ENCODE results near the gene NBEA.

Gene NBEA

DNA sequence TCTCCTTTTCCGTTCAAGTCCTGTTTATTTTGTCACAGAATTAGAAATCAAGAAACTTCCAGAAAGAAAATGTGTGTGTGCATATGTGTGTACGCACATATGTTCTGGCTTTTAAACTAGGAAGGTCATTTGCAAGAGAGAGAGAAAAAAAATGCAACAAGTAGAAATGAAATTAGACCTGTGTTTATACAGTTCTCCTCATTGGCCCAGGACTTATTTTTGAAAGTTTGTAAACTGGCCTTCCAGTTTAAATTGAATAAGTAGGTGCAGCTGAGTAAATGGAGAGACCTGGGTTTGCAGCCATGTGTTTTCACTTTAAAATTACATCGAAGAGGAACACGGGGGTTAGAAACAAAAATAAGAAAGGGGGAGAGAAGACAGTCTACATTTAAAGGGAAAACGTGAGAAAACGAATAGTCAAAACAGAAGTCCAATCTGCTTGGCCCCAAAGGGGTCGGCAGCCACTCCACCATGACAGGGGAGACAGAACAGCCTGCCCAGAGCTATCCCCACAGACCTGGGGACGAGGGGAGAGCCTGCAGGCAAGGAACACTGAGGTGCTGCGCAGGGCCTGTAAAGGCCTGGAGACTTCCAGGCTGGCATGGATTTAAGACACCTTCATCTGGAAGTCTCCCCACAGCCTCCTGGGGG is 751.2 kb downstream of the NBEA start:
- no peak for DNase-seq

DNA sequence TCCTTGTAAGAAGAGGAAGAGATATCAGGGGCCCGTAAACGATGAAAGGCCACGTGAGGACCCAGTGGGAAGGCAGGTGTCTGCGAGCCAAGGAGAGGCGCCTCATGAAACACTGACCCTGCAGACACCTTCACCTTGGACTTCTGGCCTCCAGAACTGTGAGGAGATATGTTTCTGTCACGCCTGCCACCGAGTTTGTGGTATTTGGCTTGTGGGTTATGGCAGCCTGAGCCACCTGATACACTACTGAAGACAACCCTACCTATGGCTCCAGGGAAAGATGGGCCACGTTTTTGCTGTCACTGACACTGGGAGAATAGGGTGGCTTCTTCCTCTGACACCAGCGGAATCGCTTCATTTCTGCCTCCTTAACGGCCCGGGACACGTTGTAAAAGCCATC is 752.0 kb downstream of the NBEA start:
- no peak for DNase-seq

DNA sequence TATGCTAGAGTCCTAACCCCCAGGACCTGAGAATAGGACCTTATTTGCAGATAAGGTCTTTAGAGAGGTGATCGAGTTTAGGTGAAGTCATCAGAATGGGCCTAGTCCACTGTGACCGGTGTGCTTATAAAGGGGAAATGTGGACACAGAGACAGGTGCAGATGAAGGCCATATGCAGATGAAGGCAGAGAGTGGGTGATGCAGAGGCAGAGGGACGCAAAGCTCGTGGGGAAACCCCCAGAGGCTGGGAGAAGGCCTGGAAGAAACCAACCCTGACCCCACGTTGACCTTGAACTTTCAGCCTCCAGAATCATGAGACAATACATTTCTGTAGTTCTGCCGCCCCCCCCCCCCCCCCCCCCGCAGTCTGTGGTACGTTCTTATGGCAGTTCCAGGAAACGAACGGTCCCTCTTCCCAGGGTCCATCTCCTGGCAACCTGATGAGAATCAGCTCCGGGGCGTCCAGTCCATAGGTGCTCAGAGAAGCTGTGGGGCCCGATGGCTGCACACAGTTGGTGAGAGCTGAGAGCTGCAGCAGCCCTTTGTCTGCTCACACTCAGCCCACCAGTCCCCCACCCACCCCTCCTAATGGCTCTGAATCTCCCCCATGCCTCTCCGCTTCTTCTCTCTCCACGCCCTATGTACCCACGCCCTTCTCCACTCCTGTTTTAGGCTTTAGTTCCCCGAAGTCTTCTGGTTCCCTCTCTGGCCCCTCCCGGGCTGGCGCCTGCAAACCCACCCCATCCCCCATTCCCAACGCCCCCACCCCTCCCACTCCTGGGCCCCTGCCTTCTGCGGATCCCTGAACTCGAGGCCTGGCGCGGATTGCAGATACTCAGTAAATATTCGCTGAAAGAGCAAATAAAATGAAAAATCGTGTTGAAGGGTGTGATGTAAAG is 752.7 kb downstream of the NBEA start:
- DNase-seq = no peak

DNA sequence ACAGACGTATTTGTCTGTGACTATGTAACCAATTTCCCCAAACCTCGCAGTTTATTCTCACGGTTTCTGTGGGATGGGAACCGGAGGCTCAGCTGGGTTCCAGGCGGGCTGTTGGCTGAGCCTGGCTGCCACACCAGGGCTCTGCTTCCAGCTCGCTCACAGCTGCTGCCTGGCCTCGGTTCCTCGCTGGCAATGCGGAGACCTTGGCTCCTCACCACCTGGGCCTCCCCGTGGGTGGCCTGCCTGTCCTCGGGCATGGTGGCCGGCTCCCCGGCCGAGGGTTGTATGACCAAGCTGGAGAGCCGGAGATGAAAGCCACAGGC is 753.3 kb downstream of the NBEA start:
- DNase-seq = no peak

DNA sequence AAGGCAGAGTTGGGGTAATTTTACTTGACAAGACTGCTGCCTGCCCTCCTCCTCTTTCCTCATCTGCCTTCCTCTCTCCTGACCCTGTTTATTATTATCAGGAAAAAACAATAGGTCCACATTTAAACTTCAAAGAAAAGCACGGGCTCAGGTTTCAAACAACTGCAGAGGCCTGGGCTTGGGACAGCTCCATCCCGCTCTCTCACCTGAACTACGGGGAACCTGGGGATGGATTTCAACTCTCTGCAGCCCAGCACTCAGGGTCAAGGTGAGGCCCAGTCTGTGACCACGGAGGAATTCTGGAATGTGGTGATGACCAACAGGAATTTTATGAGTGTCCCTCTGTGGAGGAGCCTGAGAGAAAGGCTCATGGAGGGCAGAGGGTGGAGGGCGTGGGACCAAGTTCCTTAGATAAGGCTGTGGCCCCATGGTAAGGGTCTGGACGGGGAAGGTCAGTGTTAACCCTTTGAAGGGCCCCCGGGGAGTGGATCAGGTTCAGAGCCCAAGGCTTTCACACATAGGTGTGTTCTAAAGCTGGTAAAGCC is 755.2 kb downstream of the NBEA start:
- DNase-seq = no peak

DNA sequence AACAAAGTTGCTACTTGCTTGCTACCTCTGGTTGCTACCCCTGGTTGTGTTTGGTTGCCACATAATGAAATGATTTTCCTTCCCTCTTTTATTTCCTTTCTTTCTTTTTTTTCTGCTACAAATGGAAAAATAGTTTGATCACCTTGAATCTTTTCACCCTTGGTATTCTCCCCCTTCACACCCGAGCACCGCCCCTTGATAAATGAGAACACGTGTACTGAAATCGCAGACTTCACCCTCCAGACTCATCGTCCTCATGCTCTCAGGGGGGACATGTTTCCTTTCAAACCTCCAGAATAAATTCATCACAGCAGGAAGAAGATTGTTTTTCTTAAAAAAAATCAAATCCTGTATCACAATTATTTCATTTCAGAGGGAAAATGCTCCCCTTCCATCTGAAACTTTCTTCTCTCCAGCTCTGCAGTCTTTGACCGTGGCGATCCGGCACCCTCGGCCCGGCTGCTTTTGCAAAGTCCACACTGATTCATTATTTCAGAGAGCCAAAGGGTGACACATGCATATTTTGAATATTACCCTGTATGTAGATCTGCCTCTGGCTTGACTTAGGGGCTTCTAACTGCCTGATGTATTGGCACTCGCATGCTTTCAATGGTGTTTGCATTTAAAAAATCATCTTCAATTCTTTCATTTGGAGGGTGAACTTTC is 757.0 kb downstream of the NBEA start:
- no peak for DNase-seq

DNA sequence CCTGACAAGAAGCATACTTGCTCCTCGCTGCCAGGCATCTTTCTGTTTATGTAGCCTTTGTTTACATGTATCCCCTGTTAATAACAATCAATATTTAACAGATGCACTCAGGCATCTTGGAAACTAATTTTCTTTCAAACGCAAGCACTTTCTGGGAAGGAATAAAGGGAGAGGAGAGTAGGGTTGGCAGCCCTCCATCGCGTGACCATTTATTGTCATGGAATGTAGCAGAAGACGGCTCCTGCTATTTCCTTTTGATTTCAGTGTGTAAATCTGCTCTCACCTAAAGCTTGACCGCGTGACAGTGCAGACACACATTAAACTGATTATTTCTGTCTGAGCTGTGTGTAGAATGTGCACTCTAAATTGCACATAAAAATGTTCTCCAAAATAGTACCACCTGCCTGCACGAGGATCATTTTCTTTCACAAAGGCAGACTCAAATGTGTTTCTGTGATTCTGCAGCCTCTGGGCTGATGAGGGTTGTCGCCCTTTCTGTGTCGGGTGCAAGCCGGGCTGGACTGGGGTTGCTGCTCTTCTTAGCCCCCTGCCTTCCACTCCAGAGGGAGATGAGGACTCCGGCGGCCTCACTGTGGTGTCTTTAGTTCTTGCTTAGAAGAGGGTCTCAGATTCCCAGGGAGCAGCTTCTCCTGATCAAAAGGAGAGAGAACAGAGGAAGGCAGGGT is 757.9 kb downstream of the NBEA start:
- DNase-seq = no peak

DNA sequence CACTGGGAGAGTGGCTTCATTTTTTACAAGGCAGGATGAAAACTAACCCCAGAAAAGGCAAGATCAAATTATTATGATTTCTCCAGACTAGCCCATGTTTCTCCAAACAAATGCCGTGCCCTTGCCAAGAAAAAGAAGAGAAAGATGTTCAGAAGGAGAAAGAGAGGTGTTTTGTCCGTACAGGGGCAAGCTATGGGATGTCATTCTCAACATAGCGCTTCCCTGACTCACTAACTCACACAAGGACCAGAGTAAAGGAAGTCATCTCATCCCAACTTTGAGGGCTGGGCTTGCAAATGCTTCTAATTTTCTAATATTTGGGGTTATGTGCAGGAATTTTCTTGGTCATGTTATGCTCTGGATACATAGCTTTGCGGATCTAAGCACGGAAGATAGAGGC is 758.6 kb downstream of the NBEA start:
- DNase-seq = no peak

DNA sequence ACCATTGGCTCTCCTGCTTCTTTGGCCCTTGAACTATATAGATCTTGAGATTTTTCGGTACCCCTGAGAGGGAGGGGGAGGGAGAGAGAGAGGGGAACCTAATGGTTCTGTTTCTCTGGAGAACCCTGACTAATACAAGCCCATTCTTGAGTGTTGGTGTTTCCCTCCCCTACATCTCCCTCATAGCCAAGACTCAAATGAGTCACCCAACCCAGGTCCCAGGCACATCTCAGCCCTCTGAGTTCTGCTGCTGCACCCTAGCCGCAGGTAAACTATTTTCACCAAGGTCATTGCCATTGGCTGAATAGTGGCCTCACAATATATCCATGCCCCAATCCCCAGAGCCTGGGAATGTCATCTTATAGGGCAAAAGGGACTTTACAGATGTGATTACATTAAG is 760.2 kb downstream of the NBEA start:
- no peak for DNase-seq

DNA sequence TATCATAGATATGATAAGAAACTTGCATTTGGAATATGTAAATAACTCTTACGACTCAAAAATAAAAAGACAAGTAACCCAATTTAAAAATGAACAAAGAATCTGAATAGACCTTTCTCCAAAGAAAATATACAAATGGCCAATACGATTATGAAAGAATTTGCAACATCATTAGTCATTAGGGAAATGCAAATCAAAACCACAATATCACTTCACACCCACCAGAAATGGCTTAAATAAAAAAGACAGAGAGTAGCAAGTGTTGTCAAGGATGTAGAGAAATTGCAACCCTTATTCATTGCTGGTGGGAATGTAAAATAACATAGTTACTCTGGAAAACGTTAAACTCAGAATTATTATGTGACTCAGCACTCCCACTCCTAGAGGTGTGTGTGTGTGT is 761.0 kb downstream of the NBEA start:
- DNase-seq = no peak

DNA sequence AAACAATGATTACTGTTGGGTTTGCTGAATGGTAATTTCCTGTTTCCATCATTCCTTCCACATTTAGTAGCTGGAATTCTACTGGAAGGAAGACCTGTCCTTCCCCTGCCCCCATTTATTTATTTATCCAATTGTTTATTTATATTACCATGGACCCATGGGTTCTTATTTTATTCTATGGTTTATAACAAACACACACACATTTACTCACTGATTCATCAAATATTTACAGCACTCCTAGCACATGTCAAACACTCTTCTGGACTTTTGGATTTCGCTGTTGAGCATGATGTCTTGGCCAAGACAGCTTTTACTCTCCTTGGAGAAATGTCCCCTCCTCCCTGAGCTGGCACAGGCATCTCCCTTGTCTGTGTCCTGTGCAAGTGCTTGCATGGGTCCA is 762.3 kb downstream of the NBEA start:
- no peak for DNase-seq

DNA sequence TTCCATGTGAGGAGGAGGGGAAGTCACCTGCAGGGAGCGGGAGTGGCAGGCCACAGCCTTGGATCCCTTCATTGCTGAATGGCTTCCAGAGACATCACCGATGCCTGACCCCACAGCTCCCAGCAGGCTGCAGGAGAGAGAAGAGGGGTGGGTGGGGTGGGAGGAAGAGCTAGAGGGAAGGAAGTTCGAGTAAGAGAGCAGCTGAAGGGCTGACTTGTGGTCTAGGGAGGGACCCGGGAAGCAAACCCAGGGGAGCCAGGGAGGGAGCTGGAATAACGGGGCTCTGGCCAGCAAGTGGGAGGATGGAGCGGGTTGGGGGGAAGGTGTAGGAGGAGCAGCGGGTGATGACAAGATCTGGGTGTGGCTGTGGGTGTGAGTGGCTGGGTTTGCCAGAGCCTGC is 764.2 kb downstream of the NBEA start:
- DNase-seq = no peak

DNA sequence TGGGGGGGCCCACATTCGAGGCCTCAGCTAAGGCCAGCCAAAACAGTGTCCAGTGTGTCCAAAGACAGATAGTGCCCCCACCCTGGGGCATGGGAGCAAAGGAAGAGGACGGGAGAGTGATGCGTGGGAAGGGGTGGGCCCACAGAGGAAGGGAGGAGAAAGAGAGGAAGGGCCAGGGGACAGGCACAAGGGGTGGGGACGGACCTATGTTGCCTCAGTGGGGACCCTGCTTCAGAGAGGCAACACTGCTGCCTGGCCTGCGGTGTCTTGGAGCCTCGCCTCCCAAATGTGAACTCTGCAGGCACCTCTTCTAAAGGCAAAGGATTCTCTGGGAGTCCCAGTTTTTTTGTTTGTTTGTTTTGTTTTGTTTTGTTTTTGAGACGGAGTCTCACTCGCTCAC is 764.7 kb downstream of the NBEA start:
- no peak for DNase-seq

DNA sequence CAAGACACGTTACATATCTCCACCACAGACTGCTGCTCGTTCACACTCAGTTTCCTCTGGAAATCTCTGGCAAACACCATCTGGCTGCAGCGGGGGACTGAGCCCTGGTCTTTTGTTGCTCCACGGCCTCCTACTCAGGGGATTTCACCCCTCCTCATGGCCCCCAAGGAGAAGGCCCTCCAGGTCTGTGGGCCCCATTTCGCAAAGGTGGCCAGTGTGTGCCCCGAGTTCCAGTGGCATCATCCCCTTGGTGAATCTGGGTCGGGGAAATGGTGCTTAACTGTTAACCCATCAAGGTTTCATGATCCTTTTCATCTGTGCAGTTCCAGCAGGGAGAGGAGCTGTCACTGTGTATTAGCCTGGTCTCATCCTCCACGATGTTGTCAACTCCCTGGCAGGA is 769.8 kb downstream of the NBEA start:
- no peak for DNase-seq

DNA sequence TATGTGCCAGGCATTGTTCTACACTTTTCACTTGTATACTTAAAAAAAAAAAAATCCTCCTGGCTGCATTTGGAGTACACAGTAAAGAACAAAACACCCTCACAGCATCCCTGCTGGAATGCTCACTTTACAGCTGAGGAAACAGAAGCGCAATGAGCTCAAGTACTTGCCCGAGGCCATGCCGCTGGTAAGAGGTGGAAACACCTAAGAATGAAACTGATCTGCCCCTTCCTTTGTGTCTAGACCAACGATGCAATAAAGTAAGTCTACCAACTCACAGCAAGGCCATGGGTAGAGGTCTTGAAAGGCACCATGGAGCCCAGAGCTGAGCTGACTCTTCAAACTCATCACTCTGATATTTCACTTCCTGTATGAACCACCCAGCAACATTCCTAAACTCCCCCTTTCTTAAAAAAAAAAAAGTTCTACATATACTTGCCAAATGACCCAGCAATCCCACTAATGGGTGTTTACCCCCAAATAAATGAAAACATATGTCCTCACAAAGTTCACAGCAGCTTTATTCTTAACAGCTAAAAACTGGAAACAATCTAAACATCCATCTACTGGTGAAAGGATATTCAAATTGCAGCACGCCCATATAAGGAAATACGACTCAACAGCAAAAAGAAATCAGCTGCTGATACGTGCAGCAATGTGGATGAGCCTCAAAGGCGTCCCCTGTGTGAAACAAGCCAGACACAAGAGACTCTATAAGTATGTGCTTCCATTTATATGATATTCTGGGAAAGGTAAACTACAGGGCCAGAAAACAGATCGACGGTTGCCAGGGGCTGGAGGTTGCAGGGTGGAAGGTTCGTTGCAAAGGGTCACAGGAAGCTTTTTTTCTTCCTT is 771.1 kb downstream of the NBEA start:
- DNase-seq = no peak

DNA sequence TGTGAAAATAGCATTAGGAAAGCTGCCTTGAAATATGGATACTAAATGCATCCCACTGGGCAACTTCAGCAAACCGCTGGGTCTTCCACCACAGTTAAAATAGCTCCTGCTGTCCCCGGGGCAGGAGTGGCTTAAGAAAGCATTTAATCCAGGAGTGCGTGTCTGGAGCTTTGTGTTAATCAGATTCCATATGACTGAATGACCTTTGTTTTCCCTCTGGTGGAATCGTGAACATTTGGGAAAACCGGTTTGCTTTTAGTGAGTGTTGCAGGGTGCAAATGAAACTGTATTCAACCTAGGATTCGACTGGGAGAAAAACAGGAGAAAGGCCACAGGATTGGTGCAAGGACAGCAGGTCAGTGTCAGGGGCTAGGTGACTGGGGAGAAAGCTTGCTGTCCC is 772.1 kb downstream of the NBEA start:
- DNase-seq = no peak

DNA sequence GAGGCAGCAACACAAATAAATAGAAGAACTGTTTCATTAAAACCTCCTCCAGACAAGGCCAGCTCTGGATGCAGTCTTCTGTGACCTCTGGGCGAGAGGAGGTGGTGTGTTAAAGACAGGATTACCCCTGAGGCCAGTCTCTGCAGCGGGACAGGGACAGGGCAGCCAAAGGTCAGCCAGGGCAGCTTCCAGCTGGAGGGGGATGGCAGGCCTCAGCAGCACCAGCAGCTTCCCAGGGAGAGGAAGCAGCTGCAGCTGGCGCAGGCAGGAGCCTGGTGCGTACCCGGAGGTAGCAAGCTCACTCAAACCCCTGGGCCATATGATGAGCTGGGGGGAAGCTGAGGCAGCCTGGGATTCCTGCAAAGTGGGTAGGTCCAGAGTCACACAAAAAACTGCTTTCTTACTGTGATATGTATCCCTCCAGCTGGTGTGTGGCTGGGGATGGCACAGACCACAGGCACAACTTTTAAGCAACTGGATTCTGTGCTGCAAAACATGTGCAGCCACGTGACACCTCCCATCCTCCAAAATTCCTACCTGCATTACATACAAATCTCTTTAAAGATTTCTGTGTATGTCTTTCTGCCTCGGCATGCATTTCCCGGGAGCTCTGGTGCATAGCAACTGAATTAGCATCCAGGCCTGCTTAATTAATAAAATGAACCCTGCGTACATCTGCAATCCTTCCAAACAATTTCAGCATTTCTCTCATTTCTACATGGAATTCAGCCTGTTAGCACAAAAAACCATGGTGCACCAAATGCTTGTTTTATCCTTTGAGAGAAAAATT is 772.7 kb downstream of the NBEA start:
- DNase-seq = no peak

DNA sequence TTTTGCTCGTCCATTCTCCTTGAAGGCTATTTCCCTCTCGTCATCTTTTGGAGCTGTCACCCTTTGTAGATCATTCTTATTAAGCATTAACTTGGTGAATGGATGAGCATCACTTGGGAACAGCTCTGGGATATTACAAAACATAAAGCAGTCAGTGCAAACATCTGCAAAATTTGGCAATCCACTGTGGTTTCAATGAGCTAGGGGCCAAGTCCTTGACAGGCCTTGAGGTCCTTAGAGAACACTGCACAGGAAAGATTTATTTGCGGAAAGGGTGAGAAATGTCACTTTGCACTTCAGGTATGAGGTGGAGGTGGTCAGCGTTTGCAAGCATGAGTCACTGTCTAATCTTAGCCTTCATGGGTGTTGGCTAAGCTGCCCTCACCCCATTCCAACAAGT is 774.1 kb downstream of the NBEA start:
- no peak for DNase-seq

DNA sequence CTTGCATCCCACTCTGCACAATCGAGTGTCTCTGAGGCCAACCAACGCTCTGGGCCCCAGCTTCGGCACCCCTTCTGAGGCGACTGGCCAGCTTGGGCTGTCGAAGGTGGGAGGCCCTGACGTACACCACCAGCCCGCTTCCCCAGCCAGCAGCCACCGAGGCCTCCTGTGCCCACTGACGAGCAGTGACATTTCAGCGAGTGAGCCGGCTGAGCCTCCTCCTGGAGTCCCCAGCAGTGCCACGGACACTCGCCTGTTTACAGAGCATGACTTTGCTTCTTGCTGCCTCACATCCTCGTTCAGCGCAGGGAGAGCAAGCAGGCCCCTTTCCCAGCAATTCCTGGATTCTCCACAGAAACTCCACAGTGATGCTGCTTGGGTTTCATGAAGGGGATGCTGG is 774.7 kb downstream of the NBEA start:
- no peak for DNase-seq

DNA sequence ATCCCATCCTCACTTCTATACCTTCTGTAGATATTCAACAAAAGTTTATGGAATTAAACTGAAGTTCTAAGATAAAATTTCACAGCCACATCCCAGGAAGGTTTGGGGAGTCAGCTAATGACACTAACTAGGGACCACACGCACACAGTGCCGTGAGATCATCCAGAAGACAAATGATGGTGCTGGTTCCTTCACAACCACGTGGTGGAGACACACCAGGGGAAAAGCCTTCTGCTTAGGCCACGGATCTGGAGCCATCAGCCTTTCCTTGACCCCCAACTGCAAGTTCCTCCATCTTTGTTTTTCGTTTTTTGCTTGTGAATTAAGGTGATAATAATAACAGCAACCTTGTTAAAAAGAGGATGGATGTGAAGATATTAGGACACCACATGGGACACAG is 776.0 kb downstream of the NBEA start:
- no peak for DNase-seq

DNA sequence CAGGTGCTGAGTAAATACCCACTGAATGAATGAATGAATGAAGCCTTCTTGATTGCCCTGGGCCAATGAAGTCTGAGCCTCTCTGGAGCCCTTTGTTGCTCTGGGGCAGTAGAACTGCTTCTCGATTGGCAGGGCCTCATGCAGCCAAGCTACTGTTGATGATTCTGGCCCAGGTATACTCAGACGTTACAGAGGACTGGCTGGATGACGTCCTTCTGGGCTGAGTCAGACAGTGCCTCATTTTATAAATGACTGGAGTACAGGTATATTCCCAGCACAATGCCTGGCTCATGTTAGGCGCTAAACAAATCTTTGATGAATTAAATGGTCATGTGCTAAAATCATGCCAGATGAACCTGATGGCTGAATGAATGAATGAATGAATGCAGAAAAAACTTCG is 778.2 kb downstream of the NBEA start:
- no peak for DNase-seq
